GM10248 (cell line): Measurements from ENCODE around the gene TTC7B.
"Not testable (repeated sequence)": the region's sequence is repeated elsewhere in the genome, so short reads cannot be mapped to it uniquely, and the experiment has no call there.

Experiments
- CTCF ChIA-PET: fragments of 300-600 bp; sonication (Branson Sonifier 250); formaldehyde crosslinking; extraction: SDS; loops from one replicate; lab custom pipeline; 2021; ENCODE audit warnings: antibody characterized with exemption; lab: Yijun Ruan, JAX
- POLR2A ChIA-PET: fragments of 350-650 bp; sonication (Branson Sonifier 250); formaldehyde crosslinking; extraction: SDS; loops from one replicate; lab custom pipeline; 2020; ENCODE audit warnings: antibody characterized with exemption; lab: Yijun Ruan, JAX
- DNase-seq: peaks from one replicate; pipeline ENCODE4 v3.0.0; 2012; ENCODE audit errors: extremely low spot score
- TF ChIP-seq, protein P1 (sequence below): IDR thresholded peaks from 2 replicates; pipeline ENCODE4 v1.5.1; 2012; ENCODE audit warnings: mild to moderate bottlenecking, low read depth; ENCODE audit errors: extremely low read depth, missing control alignments, control extremely low read depth

TTC7B gene

DNA sequence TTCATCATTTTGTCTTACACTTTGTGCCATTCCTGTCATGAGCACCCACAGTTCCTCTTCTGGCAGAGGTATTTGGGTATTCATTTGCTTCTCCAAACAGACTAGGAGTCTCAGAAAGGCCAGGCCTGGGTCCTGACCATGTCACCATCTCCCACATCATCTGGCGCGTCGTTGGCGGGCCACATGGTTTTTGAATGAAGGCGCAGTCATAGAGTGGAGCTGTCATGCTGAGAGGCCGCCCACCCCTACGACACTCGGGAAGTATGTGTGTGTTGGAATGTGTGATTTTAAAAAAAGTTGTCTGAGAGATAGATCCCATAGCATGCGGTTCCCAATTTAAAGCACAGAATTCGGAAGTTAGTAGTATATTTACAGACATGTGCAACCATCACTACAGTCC lies 15.6 kb upstream of the TTC7B start:
- ChIA-PET POLR2A (no interaction called here), CTCF (no interaction called here)
- DNase-seq, result no peak
- TF ChIP-seq, protein P1, sequence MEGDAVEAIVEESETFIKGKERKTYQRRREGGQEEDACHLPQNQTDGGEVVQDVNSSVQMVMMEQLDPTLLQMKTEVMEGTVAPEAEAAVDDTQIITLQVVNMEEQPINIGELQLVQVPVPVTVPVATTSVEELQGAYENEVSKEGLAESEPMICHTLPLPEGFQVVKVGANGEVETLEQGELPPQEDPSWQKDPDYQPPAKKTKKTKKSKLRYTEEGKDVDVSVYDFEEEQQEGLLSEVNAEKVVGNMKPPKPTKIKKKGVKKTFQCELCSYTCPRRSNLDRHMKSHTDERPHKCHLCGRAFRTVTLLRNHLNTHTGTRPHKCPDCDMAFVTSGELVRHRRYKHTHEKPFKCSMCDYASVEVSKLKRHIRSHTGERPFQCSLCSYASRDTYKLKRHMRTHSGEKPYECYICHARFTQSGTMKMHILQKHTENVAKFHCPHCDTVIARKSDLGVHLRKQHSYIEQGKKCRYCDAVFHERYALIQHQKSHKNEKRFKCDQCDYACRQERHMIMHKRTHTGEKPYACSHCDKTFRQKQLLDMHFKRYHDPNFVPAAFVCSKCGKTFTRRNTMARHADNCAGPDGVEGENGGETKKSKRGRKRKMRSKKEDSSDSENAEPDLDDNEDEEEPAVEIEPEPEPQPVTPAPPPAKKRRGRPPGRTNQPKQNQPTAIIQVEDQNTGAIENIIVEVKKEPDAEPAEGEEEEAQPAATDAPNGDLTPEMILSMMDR, result no peak

DNA sequence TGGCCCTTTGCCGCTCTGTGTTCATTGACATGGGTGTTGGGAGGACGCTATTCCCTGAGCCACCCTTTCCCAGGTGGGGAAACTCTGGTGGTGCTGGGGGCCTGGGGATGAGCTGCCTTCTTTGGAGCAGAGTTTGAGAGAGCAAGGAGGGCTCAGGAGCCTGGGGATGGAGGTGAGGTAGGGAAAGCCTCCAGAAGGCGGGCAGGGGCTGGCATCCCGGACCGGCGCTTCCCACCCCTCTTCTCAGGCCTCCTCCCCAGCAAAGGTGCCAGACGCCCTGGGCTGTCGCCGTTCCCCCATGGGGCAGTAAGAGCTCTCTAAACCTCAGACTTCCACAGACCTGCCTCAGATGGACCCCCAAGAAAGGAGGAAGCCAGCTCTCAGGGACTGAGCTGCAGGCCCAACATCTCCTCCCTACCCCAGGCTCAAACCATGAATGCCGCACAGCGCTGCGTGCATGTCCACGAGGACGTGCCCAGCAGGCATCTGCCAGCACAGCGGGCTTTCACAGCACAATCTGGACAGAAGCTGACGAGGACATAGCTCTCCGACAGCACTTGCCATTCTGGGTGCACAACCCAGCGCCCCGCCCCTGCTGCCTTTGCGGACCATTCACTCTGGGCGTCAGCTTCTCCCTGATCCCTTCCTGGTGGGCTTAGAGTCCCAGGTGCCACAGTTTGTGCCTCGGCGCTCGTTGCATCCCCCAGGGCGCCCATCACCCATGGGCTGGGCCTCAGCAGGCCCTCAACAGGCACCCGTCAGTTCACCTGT lies 14.9 kb upstream of the TTC7B start:
- ChIA-PET CTCF (interaction anchor here (0.7 kb wide), 1 partner anchor 346 kb away, joined by 3 read pairs; no protein-coding TSS in a partner anchor), POLR2A (no interaction called here)
- no peak for DNase-seq
- TF ChIP-seq, protein P1, result no peak

DNA sequence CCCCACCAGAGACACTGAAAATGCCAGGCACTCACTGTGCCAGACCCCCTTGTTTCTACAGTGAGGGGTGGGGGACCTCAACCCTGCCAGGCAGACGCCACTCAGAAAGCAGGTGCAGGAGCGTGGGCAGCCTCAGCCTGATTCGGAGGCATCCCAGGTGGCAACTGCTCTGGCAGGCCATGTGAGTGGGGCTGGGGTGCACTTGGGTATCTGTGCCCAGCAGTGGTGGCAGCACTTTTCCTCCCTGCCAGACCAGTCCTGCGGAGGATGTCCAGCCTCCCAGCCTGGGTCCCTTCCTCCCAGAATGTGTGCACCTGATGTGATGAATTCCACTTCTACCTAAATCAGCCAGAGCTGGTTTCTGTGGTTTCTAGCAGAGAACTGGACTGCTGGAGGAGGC lies 13.4 kb upstream of the TTC7B start:
- no peak for DNase-seq
- ChIA-PET POLR2A (no interaction called here), CTCF (no interaction called here)
- TF ChIP-seq, protein P1, result no peak

DNA sequence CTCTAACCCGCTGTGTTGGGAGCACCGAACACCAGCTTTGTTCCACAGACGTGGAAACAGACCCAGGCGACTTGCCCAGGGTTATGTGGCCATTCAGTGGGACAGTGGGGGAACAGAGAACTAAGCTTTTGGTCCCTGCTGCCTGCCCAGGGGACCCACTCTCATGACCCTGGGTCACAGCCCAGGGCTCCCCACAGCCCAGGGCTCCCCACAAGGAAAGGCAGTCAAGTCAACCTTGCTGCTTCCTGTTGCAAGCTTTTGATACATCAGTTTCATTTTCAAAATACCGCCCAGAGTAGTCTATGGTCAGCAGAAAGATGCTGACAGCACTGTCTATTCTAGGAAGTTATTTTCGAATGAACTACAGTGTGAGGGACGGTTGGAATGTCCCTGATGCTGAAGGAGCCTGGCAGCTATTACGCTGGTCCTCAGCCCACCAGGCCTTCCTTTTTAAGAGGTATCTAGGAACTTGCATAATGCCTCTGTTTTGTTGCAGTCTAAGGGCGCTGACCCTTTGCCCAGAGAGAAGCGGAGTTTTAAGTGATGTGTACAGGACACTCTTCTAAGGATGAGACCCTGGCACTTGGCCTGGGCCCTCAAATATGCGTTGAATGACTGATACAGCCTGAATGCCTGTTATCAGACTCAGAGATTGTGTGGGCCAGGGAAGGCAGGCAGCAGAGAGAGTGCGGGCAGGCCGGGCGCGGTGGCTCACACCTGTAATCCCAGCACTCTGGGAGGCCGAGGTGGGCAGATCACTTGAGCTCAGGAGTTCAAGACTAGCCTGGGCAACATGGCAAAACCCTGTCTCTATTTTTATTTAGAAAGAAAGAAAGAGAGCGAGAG lies 12.6 kb upstream of the TTC7B start:
- ChIA-PET POLR2A (interaction anchor here (0.6 kb wide), 2 partner anchors 9 to 70 kb away, joined by 4 to 5 read pairs; no protein-coding TSS in a partner anchor), CTCF (interaction anchor here (1.3 kb wide), 1 partner anchor 10 kb away, joined by 3 read pairs; no protein-coding TSS in a partner anchor)
- peak; percentile 57 for DNase-seq
- TF ChIP-seq, protein P1, result no peak

DNA sequence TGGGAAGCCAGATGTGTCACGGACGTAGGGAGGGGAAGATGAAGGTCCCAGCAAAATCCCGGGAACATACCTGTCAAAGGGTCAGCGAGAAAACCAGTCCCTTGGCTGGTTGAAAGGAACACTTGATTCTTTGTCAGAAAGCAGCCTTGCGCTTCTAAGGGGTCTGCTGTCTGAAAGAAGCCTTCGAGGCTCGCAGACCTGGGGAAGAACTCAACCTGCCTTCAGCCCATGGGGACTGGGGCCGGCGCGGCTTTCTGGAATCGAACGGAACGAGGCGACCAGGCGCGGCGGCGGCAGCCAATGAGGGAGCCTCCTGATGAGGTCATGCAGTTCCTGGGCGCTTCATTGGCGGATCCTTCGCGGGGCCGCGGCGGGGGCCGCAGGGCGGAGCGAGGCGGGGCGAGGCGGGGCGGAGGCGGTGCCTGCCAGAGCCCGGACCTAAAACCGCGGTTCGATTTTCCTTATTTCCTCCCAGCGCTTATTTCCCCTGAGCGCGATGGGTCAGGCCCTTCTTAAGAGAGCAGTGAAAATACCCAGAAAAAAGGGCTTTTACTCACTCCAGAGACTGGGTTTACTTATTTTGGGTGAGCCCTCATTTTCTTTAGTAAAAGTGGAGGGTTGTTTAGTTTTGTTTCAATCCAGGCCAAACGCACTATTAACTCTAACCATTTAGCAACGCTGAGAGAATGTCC lies 11.8 kb upstream of the TTC7B start:
- peak; percentile 94 for DNase-seq
- POLR2A ChIA-PET, result interaction anchor here (0.6 kb wide), 1 partner anchor 71 kb away, joined by 4 read pairs; no protein-coding TSS in a partner anchor
- CTCF ChIA-PET, result interaction anchor here (1.0 to 1.3 kb wide), 2 partner anchors 9 to 11 kb away, joined by 3 read pairs; no protein-coding TSS in a partner anchor
- TF ChIP-seq, protein P1, result no peak

DNA sequence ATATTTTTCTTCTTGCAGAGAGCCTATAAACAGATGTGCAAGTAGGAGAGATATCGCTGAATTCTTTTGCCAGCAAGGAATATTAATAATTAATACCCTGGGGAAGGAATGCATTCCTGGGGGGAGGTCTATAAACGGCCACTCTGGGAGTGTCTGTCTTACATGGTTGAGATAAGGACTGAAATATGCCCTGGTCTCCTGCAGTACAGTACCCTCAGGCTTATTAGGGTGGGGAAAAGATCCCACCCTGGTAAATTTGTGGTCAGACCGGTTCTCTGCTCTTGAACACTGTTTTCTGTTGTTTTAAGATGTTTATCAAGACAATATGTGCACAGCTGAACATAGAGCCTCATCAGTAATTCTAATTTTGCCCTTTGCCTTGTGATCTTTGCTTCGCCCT lies 7.3 kb upstream of the TTC7B start:
- CTCF ChIA-PET, POLR2A ChIA-PET, DNase-seq: not testable (repeated sequence)
